HG02884 (cell line): ENCODE results near the gene CCDC183.
"Not testable (repeated sequence)": the region's sequence is repeated elsewhere in the genome, so short reads cannot be mapped to it uniquely, and the experiment has no call there.

Experiments used
- ATAC-seq: cut with Tn5 transposase; IDR thresholded peaks from one replicate; pipeline ENCODE4 v1.9.1; 2021; ENCODE audit warnings: mild to moderate bottlenecking, moderate library complexity; ENCODE audit not compliant: unreplicated experiment

CCDC183 gene

GRCh38 chr9:136760424-136760823 is 35.7 kb upstream of the CCDC183 start:
- no peak for ATAC-seq

GRCh38 chr9:136760834-136761544 is 35.1 kb upstream of the CCDC183 start:
- not testable (repeated sequence) for ATAC-seq

GRCh38 chr9:136761545-136761981 is 34.6 kb upstream of the CCDC183 start:
- ATAC-seq = no peak

GRCh38 chr9:136762221-136762691 is 33.9 kb upstream of the CCDC183 start:
- no peak for ATAC-seq

DNA sequence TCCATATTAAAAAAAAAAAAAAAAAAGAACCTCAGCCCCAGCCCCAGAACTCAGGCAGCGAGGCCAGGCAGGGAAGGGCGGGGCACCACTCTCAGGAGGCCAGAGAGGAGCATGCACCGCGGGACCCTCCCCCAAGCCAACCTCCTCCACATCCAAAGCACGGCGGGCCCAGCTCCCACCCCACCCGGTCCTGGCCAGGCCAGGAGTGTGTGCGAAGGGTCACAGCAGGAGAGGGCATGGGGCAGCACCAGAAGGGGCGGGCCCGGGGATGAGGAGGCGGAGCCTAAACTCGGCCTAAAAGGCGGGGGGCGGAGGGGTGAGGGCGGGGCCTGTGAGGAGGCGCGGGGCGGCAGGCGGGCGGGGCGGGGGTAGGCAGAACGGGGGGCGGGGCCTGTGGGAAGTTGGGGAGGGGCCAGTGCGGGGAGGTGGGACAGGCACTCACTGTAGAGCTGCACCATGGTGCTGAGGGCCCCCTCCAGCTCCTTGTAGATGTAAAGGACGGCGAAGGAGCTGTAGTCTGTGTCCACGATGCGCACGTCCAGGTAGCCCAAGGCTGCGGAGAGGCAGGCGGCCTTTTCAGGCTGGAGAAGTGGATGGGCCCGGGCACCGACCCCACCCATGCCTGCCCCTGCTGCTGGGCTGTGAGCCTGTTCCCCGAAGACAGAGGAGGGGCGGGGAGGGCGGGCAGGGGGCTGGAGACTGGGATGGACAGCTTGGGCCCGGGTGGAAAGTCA is 33.1 kb upstream of the CCDC183 start:
- ATAC-seq = no peak

DNA sequence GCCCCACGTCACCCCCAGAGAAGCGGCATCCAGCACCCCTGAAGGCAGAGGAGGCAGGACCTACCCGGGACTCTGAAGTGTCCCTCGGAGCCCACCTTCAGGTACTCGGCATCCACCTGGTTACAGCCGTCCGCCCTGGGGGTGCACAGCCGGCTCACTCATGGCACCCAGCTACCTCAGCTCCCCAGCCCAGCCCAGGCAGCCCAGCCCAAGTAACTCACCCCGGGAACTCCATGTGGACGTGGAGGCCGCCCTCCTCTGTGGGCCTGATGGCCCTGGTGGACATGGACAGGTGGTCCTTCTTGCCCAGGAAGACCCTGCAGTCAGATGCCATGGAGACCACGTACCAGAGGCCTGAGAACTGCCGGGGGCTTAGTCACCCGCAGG is 32.5 kb upstream of the CCDC183 start:
- no peak for ATAC-seq

DNA sequence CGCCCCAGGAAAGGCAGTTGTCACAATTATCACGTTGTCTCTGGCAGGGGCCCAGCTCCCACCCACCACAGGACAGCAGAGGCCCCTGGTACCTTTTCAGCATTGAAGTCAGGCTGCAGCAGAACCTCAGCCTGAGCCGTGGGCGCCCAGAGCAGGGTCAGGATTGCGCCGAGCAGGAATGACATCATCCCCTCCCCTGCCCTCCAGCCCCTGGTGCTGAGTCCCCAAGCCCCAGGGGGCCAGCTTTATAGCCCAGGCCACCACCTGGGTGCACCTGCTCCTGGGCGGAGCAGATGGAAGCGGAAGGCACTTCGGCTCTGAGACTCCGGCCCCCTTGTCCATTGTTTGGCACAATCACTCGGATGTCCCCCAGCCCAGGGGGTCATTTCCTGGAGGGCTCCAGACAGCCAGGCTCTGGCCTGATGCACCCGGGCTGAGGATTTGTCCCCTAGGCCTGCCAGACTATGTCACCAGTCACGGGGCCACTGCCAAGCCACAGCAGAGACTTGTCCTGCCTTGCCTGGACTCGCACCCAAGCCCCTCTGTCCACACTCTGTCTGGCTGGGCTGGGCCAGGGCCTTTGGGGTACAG is 31.7 kb upstream of the CCDC183 start, which contains the start of gene LCN15:
Gene LCN15, minus strand, starts transcription at position 218 of the 591 bp plus-strand sequence. Its CDS starts 30 bp downstream, at position 188.
- no peak for ATAC-seq

GRCh38 chr9:136765041-136765440 is 31.1 kb upstream of the CCDC183 start:
- ATAC-seq = no peak

GRCh38 chr9:136765745-136766409 is 30.3 kb upstream of the CCDC183 start:
- peak; percentile 50 for ATAC-seq

- not testable (repeated sequence) for ATAC-seq
Measured at GRCh38 chr9:136766410-136767120, 29.6 kb upstream of the CCDC183 start.

- no peak for ATAC-seq
Measured at GRCh38 chr9:136769710-136770191, 26.4 kb upstream of the CCDC183 start.

GRCh38 chr9:136771907-136772415 is 24.2 kb upstream of the CCDC183 start:
- ATAC-seq = no peak

DNA sequence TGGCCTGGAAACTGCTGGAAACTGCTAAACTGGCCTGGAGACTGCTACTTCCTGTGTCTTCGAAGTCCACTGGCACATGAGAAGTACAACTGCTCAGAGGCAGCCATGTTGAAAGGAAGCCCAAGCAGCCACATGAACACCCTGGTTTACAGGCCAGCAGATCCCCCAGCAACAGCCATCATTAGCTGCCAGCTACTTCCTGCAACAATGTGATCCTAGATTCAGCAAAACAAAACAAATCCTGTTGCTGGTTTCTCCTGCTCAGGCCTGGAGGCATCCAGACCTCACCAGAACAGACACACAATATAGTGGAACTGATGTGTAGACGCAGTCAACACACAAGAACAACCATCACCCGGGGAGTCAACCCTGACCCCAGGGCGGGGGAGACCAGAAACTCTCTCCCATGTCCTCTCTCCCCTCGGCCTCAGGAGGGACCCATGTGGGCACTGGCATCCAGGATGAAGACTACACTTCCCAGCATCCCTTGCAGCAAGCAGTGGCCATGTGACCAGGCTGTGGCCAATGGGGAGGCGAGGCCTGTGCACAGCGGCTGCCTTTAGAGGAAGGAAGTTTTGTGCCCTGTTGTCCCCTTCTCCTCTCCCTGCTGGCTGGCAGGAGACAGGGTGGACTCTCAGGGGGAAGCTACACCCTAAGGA is 22.6 kb upstream of the CCDC183 start:
- ATAC-seq = no peak

- ATAC-seq = no peak
Measured at GRCh38 chr9:136774416-136775045, 21.6 kb upstream of the CCDC183 start.

- no peak for ATAC-seq
Measured at GRCh38 chr9:136775191-136775590, 20.9 kb upstream of the CCDC183 start.

DNA sequence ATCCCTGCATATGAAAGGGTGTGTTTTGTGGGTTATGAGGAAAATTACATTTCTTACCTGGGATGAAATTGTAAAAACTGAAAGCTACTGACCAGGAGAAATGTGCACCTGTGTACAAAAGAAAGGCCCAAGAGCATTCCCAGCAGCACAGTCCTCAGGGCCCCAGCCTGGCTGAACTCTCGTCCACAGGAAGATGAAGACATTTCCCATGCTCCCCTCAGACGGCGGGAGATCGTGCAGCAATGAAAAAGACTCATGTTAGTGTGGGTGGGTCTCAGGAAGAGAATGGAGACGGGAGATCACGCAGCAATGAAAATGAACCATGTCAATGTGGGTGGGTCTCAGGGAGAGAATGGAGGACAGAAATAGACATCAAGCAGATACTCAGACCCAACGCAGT is 19.2 kb upstream of the CCDC183 start:
- ATAC-seq = no peak

- ATAC-seq = no peak
Measured at GRCh38 chr9:136777359-136777758, 18.8 kb upstream of the CCDC183 start.

DNA sequence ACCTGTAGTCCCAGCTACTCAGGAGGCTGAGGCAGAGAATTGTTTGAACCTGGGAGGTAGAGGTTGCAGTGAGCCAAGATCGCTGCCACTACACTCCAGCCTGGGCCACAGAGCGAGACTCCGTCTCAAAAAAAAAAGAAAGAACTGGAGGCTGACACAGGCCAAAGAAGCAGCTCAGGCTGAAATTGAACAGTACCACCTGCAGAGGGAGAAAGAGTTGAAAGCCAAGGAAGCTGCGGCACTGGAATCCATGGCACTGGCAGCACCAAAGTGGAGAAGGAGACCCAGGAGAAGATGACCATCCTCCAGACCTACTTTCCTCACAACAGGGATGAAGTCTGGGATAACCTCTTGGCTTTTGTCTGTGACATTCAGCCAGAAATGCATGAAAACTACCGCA is 16.3 kb upstream of the CCDC183 start:
- ATAC-seq = no peak

- no peak for ATAC-seq
Measured at GRCh38 chr9:136782452-136782851, 13.7 kb upstream of the CCDC183 start.
